BJ (cell line): ENCODE results near the gene CCDC83. TPM values are rescaled to one million over a fixed set of nuclear protein-coding genes. Genes with fewer than 3 reads are reported as not detected.

Source experiments
- CTCF ChIA-PET: fragments of 350-600 bp; formaldehyde crosslinking; extraction: SDS; loops from one replicate; lab custom pipeline; 2021; ENCODE audit warnings: antibody characterized with exemption, inconsistent platforms; lab: Yijun Ruan, JAX
- POLR2A ChIA-PET: fragments of 300-600 bp; sonication (Branson Sonifier 250); formaldehyde crosslinking; extraction: SDS; loops from one replicate; lab custom pipeline; 2021; ENCODE audit warnings: antibody characterized with exemption; lab: Charles Lee
- DNase-seq: peaks from one replicate; pipeline ENCODE4 v3.0.0-alpha.2; 2011; ENCODE audit warnings: low read depth
- H3K27me3 ChIP-seq: 2 replicates; pipeline ENCODE4 v1.6.0; 2011; ENCODE audit warnings: low read length; ENCODE audit not compliant: control insufficient read depth, insufficient read depth
- H3K36me3 ChIP-seq: 2 replicates; pipeline ENCODE4 v1.5.1; 2011; ENCODE audit warnings: low read length; ENCODE audit not compliant: control insufficient read depth, insufficient read depth
- H3K4me3 ChIP-seq: 2 replicates; pipeline ENCODE4 v1.5.1; 2011; ENCODE audit warnings: low read depth, mild to moderate bottlenecking, control low read depth, low read length
- polyA plus RNA-seq: library from polyadenylated mRNA; depleted of rRNA; stranded (reverse); fragments of >200 nt; gene quantifications from 2 replicates; pipeline ENCODE4 v1.2.3, GENCODE V29; 2011
- TF ChIP-seq, protein P1 (sequence below): IDR thresholded peaks from 2 replicates; pipeline ENCODE4 v1.5.1; 2011; ENCODE audit warnings: low read depth, mild to moderate bottlenecking, control low read depth, inconsistent platforms, low read length, moderate library complexity; ENCODE audit not compliant: insufficient read depth

Gene CCDC83
- polyA plus RNA-seq, 1 experiment: not detected

- Histone ChIP-seq H3K36me3 (no peaks in the 10 kb centered on the region), H3K4me3 (no peak overlapping the region), H3K27me3 (no peaks in the 10 kb centered on the region)
- POLR2A ChIA-PET: no interaction called here
- no peak for DNase-seq
- TF ChIP-seq, protein P1, sequence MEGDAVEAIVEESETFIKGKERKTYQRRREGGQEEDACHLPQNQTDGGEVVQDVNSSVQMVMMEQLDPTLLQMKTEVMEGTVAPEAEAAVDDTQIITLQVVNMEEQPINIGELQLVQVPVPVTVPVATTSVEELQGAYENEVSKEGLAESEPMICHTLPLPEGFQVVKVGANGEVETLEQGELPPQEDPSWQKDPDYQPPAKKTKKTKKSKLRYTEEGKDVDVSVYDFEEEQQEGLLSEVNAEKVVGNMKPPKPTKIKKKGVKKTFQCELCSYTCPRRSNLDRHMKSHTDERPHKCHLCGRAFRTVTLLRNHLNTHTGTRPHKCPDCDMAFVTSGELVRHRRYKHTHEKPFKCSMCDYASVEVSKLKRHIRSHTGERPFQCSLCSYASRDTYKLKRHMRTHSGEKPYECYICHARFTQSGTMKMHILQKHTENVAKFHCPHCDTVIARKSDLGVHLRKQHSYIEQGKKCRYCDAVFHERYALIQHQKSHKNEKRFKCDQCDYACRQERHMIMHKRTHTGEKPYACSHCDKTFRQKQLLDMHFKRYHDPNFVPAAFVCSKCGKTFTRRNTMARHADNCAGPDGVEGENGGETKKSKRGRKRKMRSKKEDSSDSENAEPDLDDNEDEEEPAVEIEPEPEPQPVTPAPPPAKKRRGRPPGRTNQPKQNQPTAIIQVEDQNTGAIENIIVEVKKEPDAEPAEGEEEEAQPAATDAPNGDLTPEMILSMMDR: no peak
- CTCF ChIA-PET: no interaction called here
These were observed 38.2 kb downstream of the CCDC83 start for GRCh38 chr11:85893395-85893794.

DNA sequence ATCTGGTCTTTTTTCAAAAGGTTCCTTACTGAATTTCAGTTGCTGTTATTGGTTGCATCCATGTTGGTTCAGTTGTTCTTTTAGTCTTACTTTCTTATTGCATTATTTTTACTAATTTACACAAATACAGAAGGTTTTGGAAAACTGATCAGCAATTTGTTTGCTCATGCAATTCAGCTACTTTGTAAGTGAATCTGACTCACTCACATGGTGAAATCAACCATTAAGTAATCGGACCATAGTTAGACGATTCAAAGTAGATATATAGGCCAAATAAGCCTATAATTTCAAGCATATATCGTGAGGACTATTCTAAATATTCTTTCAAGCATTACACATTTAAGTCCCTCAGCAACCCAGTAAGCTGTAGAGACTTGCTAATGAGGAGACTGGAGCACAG lies 41.7 kb downstream of the CCDC83 start:
- Histone ChIP-seq H3K27me3 (no peaks in the 10 kb centered on the region), H3K36me3 (no peaks in the 10 kb centered on the region), H3K4me3 (no peak overlapping the region)
- ChIA-PET POLR2A (no interaction called here), CTCF (interaction anchor here (1.4 kb wide), 1 partner anchor 43 kb away, joined by 3 read pairs; no protein-coding TSS in a partner anchor)
- DNase-seq: no peak
- TF ChIP-seq, protein P1: no peak

GRCh38 chr11:85898456-85898855 lies 43.3 kb downstream of the CCDC83 start:
- TF ChIP-seq, protein P1: no peak
- ChIA-PET POLR2A (no interaction called here), CTCF (interaction anchor here (0.6 to 1.1 kb wide), 2 partner anchors 11 to 136 kb away, joined by 3 read pairs; no protein-coding TSS in a partner anchor)
- no peak for DNase-seq
- Histone ChIP-seq H3K27me3 (no peaks in the 10 kb centered on the region), H3K36me3 (no peaks in the 10 kb centered on the region), H3K4me3 (no peak overlapping the region)

- ChIA-PET CTCF (no interaction called here), POLR2A (no interaction called here)
- Histone ChIP-seq H3K27me3 (no peaks in the 10 kb centered on the region), H3K4me3 (no peak overlapping the region), H3K36me3 (no peaks in the 10 kb centered on the region)
- TF ChIP-seq, protein P1: no peak
- no peak for DNase-seq
These were observed 47.2 kb downstream of the CCDC83 start for GRCh38 chr11:85902353-85902752.

DNA sequence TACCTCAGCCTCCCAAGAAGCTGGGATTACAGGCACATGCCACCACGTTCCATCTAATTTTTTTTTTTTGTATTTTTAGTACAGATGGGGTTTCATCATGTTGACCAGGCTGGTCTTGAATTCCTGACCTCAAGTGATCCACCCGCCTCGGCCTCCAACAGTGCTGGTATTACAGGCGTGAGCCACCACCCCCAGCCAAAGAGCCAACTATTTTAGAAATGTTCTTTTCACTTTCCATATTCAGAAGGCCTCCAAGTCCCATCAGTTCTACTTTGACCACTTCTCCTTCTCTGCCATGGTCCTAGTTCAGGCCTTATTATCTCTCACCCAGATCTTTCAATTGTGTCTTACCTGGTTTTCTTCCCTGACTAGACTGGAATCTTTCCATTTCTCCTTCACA lies 48.2 kb downstream of the CCDC83 start:
- H3K4me3 ChIP-seq: no peak overlapping the region
- ChIA-PET CTCF (no interaction called here), POLR2A (no interaction called here)
- no peak for DNase-seq
- no peaks in the 10 kb centered on the region for H3K27me3 ChIP-seq
- TF ChIP-seq, protein P1: no peak
- no peaks in the 10 kb centered on the region for H3K36me3 ChIP-seq
